ENCODE results near the gene RBM10.

- no peak for TF ChIP-seq REST (IDR thresholded peaks at IDR 0.05; ENCODE audit: insufficient read depth in 1 of 2, low read depth in 2 of 2, low read length in 2 of 2)
- TF ChIP-seq SIN3A (IDR thresholded peaks at IDR 0.05; ENCODE audit: borderline replicate concordance, insufficient read depth, low read length), result no peak
Observed at GRCh38 chrX:47230136-47230868, 85.3 kb downstream of the RBM10 start.

Data from PFSK-1 (cell line).